HEK293 (cell line): ENCODE results near the gene PKP3.

Experiments
- CTCF ChIA-PET: fragments of 350-600 bp; formaldehyde crosslinking; extraction: SDS; loops from one replicate; lab custom pipeline; 2021; ENCODE audit warnings: antibody characterized with exemption; lab: Yijun Ruan, JAX
- POLR2A ChIA-PET: fragments of 300-600 bp; formaldehyde crosslinking; extraction: SDS; loops from one replicate; lab custom pipeline; 2020; ENCODE audit warnings: antibody characterized with exemption, inconsistent platforms; lab: Yijun Ruan, JAX
- H3K27ac ChIP-seq: fragments of 200-500 bp; sonication (Bioruptor generic); 2 replicates; pipeline ENCODE4 v1.5.1; 2014; ENCODE audit warnings: low read depth, low read length, control low read depth, inconsistent platforms; ENCODE audit errors: extremely low read depth
- H3K36me3 ChIP-seq, 2 experiments: fragments of 200-500 bp in 1 of 2; sonication (Bioruptor generic) in 1 of 2; 1 replicate in 1 of 2; 2 replicates in 1 of 2; pipeline ENCODE4 v1.5.1; 2014 to 2017; ENCODE audit warnings: inconsistent platforms in 2 of 2, low read length in 2 of 2; ENCODE audit not compliant: control insufficient read depth in 2 of 2, insufficient read depth in 1 of 2
- H3K4me1 ChIP-seq: fragments of 200-500 bp; sonication (Bioruptor generic); 2 replicates; pipeline ENCODE4 v1.5.1; 2014; ENCODE audit warnings: mild to moderate bottlenecking, low read length, inconsistent platforms; ENCODE audit not compliant: control insufficient read depth, insufficient read depth
- H3K4me3 ChIP-seq: 2 replicates; pipeline ENCODE4 v1.5.1; 2011; ENCODE audit warnings: low read depth, mild to moderate bottlenecking, control low read depth, low read length, moderate library complexity
- H3K9me3 ChIP-seq: fragments of 200-500 bp; sonication (Bioruptor generic); 2 replicates; pipeline ENCODE4 v1.5.1; 2014; ENCODE audit warnings: low read depth, low read length, inconsistent platforms; ENCODE audit not compliant: control insufficient read depth, insufficient read depth
- IKZF3 ChIP-seq: fragments of 450-650 bp; IDR thresholded peaks from 2 replicates; pipeline ENCODE4 v1.5.0; 2018; ENCODE audit warnings: missing biosample characterization, mild to moderate bottlenecking, missing genetic modification characterization, moderate library complexity
- KLF9 ChIP-seq: fragments of 450-650 bp; formaldehyde crosslinking; IDR thresholded peaks from 2 replicates; pipeline ENCODE4 v1.5.1; 2016; ENCODE audit warnings: missing biosample characterization, missing genetic modification characterization, low read depth
- MEIS1 ChIP-seq: sonication (generic); formaldehyde crosslinking; IDR thresholded peaks from 2 replicates; pipeline ENCODE4 v1.8.1; 2022; ENCODE audit warnings: missing genetic modification reagents, mild to moderate bottlenecking, borderline replicate concordance
- SCRT1 ChIP-seq: fragments of 450-650 bp; formaldehyde crosslinking; IDR thresholded peaks from 2 replicates; pipeline ENCODE4 v1.5.1; 2016; ENCODE audit warnings: missing biosample characterization, missing genetic modification characterization, borderline replicate concordance
- SCRT2 ChIP-seq: fragments of 450-650 bp; formaldehyde crosslinking; IDR thresholded peaks from 2 replicates; pipeline ENCODE4 v1.5.1; 2016; ENCODE audit warnings: missing biosample characterization, missing genetic modification characterization
- ZNF112 ChIP-seq: fragments of 450-650 bp; formaldehyde crosslinking; IDR thresholded peaks from 2 replicates; pipeline ENCODE4 v1.5.0; 2017; ENCODE audit warnings: missing biosample characterization, missing genetic modification characterization
- ZNF138 ChIP-seq: fragments of 450-650 bp; formaldehyde crosslinking; IDR thresholded peaks from 2 replicates; pipeline ENCODE4 v1.5.1; 2016; ENCODE audit warnings: missing biosample characterization, missing genetic modification characterization, borderline replicate concordance
- ZNF16 ChIP-seq: fragments of 450-650 bp; formaldehyde crosslinking; IDR thresholded peaks from 2 replicates; pipeline ENCODE4 v1.5.1; 2016; ENCODE audit warnings: low read depth, missing biosample characterization, missing genetic modification characterization
- ZNF169 ChIP-seq: fragments of 450-650 bp; formaldehyde crosslinking; IDR thresholded peaks from 2 replicates; pipeline ENCODE4 v1.5.1; 2016; ENCODE audit warnings: missing biosample characterization, missing genetic modification characterization
- ZNF211 ChIP-seq: fragments of 450-650 bp; formaldehyde crosslinking; IDR thresholded peaks from 2 replicates; pipeline ENCODE4 v1.5.1; 2016; ENCODE audit warnings: low read depth, missing biosample characterization, missing genetic modification characterization
- ZNF23 ChIP-seq: fragments of 450-650 bp; formaldehyde crosslinking; IDR thresholded peaks from 2 replicates; pipeline ENCODE4 v1.5.1; 2016; ENCODE audit warnings: missing biosample characterization, missing genetic modification characterization, borderline replicate concordance
- ZNF354C ChIP-seq: fragments of 450-650 bp; formaldehyde crosslinking; IDR thresholded peaks from 2 replicates; pipeline ENCODE4 v1.5.1; 2016; ENCODE audit warnings: missing biosample characterization, missing genetic modification characterization, low read depth, borderline replicate concordance
- ZNF37A ChIP-seq: fragments of 450-650 bp; IDR thresholded peaks from 2 replicates; pipeline ENCODE4 v1.5.1; 2018; ENCODE audit warnings: missing biosample characterization, missing genetic modification characterization
- ZNF548 ChIP-seq: fragments of 450-650 bp; formaldehyde crosslinking; IDR thresholded peaks from 2 replicates; pipeline ENCODE4 v1.5.1; 2016; ENCODE audit warnings: missing biosample characterization, missing genetic modification characterization
- ZNF585B ChIP-seq: fragments of 450-650 bp; formaldehyde crosslinking; IDR thresholded peaks from 2 replicates; pipeline ENCODE4 v1.5.1; 2016; ENCODE audit warnings: missing biosample characterization, missing genetic modification characterization
- ZNF776 ChIP-seq: fragments of 450-650 bp; formaldehyde crosslinking; IDR thresholded peaks from 2 replicates; pipeline ENCODE4 v1.5.0; 2017; ENCODE audit warnings: missing biosample characterization, missing genetic modification characterization, borderline replicate concordance
- ZSCAN16 ChIP-seq: fragments of 450-650 bp; formaldehyde crosslinking; IDR thresholded peaks from 2 replicates; pipeline ENCODE4 v1.5.1; 2016; ENCODE audit warnings: missing biosample characterization, missing genetic modification characterization
- TF ChIP-seq, protein P1 (sequence below): fragments of 450-650 bp; formaldehyde crosslinking; IDR thresholded peaks from 2 replicates; pipeline ENCODE4 v1.5.1; 2017; ENCODE audit warnings: missing biosample characterization, missing genetic modification characterization
- TF ChIP-seq, protein P2 (sequence below): fragments of 450-650 bp; formaldehyde crosslinking; IDR thresholded peaks from 2 replicates; pipeline ENCODE4 v1.5.1; 2016; ENCODE audit warnings: missing biosample characterization, missing genetic modification characterization
- TF ChIP-seq, protein P3 (sequence below): fragments of 450-650 bp; formaldehyde crosslinking; IDR thresholded peaks from 2 replicates; pipeline ENCODE4 v1.5.1; 2016; ENCODE audit warnings: missing biosample characterization, missing genetic modification characterization
- TF ChIP-seq, protein P4 (sequence below): fragments of 450-650 bp; formaldehyde crosslinking; IDR thresholded peaks from 2 replicates; pipeline ENCODE4 v1.5.1; 2016; ENCODE audit warnings: missing biosample characterization, missing genetic modification characterization, borderline replicate concordance

The PKP3 gene

DNA sequence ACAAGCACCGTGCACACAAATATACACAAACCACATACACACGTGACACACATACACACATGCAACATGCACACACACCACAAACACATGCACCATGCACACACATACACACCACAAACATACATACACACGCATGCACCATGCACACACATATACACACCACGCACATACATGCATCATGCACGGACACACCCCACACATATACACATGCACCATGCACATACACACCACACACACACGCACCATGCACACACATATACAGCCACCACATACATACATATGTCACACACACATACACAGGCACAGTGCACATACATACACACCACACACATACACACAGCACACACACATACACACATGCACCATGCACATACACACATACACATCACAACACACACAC lies 37.4 kb upstream of the PKP3 start:
- Histone ChIP-seq H3K4me3 (no peak overlapping the region), H3K9me3 (no peaks in the 10 kb centered on the region), H3K4me1 (no peaks in the 10 kb centered on the region), H3K36me3 (no peaks in the 10 kb centered on the region), H3K27ac (no peak overlapping the region)
- TF ChIP-seq, protein P1, sequence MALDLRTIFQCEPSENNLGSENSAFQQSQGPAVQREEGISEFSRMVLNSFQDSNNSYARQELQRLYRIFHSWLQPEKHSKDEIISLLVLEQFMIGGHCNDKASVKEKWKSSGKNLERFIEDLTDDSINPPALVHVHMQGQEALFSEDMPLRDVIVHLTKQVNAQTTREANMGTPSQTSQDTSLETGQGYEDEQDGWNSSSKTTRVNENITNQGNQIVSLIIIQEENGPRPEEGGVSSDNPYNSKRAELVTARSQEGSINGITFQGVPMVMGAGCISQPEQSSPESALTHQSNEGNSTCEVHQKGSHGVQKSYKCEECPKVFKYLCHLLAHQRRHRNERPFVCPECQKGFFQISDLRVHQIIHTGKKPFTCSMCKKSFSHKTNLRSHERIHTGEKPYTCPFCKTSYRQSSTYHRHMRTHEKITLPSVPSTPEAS: peak; percentile 75
- TF ChIP-seq, protein P2, sequence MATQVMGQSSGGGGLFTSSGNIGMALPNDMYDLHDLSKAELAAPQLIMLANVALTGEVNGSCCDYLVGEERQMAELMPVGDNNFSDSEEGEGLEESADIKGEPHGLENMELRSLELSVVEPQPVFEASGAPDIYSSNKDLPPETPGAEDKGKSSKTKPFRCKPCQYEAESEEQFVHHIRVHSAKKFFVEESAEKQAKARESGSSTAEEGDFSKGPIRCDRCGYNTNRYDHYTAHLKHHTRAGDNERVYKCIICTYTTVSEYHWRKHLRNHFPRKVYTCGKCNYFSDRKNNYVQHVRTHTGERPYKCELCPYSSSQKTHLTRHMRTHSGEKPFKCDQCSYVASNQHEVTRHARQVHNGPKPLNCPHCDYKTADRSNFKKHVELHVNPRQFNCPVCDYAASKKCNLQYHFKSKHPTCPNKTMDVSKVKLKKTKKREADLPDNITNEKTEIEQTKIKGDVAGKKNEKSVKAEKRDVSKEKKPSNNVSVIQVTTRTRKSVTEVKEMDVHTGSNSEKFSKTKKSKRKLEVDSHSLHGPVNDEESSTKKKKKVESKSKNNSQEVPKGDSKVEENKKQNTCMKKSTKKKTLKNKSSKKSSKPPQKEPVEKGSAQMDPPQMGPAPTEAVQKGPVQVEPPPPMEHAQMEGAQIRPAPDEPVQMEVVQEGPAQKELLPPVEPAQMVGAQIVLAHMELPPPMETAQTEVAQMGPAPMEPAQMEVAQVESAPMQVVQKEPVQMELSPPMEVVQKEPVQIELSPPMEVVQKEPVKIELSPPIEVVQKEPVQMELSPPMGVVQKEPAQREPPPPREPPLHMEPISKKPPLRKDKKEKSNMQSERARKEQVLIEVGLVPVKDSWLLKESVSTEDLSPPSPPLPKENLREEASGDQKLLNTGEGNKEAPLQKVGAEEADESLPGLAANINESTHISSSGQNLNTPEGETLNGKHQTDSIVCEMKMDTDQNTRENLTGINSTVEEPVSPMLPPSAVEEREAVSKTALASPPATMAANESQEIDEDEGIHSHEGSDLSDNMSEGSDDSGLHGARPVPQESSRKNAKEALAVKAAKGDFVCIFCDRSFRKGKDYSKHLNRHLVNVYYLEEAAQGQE (tag by site-specific recombination): no peak
- TF ChIP-seq, protein P3, sequence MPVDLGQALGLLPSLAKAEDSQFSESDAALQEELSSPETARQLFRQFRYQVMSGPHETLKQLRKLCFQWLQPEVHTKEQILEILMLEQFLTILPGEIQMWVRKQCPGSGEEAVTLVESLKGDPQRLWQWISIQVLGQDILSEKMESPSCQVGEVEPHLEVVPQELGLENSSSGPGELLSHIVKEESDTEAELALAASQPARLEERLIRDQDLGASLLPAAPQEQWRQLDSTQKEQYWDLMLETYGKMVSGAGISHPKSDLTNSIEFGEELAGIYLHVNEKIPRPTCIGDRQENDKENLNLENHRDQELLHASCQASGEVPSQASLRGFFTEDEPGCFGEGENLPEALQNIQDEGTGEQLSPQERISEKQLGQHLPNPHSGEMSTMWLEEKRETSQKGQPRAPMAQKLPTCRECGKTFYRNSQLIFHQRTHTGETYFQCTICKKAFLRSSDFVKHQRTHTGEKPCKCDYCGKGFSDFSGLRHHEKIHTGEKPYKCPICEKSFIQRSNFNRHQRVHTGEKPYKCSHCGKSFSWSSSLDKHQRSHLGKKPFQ (tag by site-specific recombination): peak; percentile 79; the same call in 1 of the 2 replicates
- ChIA-PET POLR2A (interaction anchor here (1.1 to 1.8 kb wide), 2 partner anchors 149 to 150 kb away, joined by 3 to 8 read pairs; partner anchors contain the start of genes BET1L, RIC8A and RNH1), CTCF (interaction anchor here (0.6 to 2.2 kb wide), 3 partner anchors 92 to 163 kb away, joined by 3 to 18 read pairs (median 9); no protein-coding TSS in a partner anchor)

DNA sequence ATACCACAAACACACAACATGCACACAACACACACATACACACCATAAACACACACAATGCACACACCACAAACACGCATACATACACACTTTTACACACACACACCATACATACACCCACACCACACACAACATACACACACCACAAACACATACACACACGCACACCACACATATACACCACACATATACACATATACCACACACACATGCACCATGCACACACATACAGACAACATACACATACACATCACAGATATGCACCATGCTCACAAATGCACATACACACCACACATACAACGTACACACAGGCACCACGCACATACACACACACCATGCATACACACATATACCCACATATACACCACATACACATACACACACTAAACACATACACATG lies 36.4 kb upstream of the PKP3 start:
- CTCF ChIA-PET: no interaction called here

DNA sequence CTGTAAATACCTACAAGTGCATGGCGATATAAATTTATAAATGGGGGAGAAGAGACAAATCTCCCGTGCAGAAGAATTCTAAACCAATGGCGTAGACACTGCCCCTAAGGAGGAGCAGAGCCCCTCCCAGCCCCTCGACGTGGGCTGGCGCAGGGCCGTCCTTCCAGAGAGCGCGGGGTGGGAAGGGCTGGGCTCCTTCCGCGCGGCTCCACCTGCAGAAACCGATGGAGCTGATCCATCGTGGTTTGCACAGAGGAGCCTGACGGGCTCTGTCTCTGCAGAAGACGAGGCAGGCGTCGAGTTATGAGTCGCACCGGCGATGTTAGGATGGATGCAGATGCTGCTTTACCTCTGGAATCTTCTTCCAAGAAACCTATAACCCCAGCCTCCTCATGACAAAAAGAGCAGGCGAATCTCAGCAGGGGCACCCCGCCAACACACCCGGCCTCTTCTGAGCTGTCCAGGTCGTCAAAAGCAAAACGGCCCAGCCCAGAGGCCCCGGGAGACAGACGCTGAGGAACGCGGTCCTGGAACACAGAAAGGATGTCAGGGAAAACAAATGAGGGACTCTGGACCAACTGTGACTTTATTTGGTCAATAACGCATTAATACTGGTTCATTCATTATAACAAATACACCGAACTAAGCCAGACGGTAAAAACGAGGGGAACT lies 35.7 kb upstream of the PKP3 start:
- H3K4me1 ChIP-seq: no peaks in the 10 kb centered on the region
- CTCF ChIA-PET: interaction anchor here (1.3 kb wide), 1 partner anchor 53 kb away, joined by 6 read pairs; no protein-coding TSS in a partner anchor
- POLR2A ChIA-PET: no interaction called here
- no peak overlapping the region for H3K4me3 ChIP-seq
- H3K27ac ChIP-seq: no peak overlapping the region
- no peaks in the 10 kb centered on the region for H3K36me3 ChIP-seq
- no peaks in the 10 kb centered on the region for H3K9me3 ChIP-seq
- TF ChIP-seq ZNF138: no peak
- no peak for TF ChIP-seq KLF9 (tag by site-specific recombination)
- TF ChIP-seq SCRT2 (tag by site-specific recombination): no peak
- TF ChIP-seq ZNF776 (tag by site-specific recombination): no peak
- no peak for TF ChIP-seq ZNF16 (tag by site-specific recombination)
- no peak for TF ChIP-seq ZNF548 (tag by site-specific recombination)
- no peak for TF ChIP-seq ZSCAN16 (tag by site-specific recombination)
- TF ChIP-seq ZNF112 (tag by site-specific recombination): no peak
- TF ChIP-seq MEIS1: no peak
- TF ChIP-seq ZNF37A (tag by site-specific recombination): no peak
- TF ChIP-seq IKZF3: no peak
- no peak for TF ChIP-seq ZNF23 (tag by site-specific recombination)

More for the DNA sequence above, 36.4 kb upstream of the PKP3 start:
- POLR2A ChIA-PET: no interaction called here
- Histone ChIP-seq H3K36me3 (no peaks in the 10 kb centered on the region), H3K27ac (no peak overlapping the region), H3K4me3 (no peak overlapping the region), H3K9me3 (no peaks in the 10 kb centered on the region), H3K4me1 (no peaks in the 10 kb centered on the region)
- TF ChIP-seq SCRT1 (tag by site-specific recombination) (no peak), ZNF585B (no peak), ZNF211 (tag by site-specific recombination) (peak; percentile 86), ZNF354C (0 out of 2 replicates have a peak, but pooled peaks have one; percentile 50), ZNF169 (tag by site-specific recombination) (0 out of 2 replicates have a peak, but pooled peaks have one; percentile 14)
- TF ChIP-seq, protein P1: peak; percentile 53; the same call in 1 of the 2 replicates
- TF ChIP-seq, protein P4, sequence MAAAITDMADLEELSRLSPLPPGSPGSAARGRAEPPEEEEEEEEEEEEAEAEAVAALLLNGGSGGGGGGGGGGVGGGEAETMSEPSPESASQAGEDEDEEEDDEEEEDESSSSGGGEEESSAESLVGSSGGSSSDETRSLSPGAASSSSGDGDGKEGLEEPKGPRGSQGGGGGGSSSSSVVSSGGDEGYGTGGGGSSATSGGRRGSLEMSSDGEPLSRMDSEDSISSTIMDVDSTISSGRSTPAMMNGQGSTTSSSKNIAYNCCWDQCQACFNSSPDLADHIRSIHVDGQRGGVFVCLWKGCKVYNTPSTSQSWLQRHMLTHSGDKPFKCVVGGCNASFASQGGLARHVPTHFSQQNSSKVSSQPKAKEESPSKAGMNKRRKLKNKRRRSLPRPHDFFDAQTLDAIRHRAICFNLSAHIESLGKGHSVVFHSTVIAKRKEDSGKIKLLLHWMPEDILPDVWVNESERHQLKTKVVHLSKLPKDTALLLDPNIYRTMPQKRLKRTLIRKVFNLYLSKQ (tag by site-specific recombination): no peak
